Stimulated activated CD8-positive, alpha-beta memory T cell treated with anti-CD3 and anti-CD28 coated beads, Interleukin-15, amount 100 ng/mL, for 4 hours (primary cell): ENCODE data around the gene MAST3.

ENCODE experiments used
- DNase-seq, 2 donors: peaks; one replicate each; pipeline ENCODE4 v3.0.0-alpha.2; 2020; ENCODE audit warnings: low read depth in 2 of 2

Gene MAST3

GRCh38 chr19:18110609-18111232 is 13.1 kb downstream of the MAST3 start:
- no peak for DNase-seq

- DNase-seq = peak in 1 of 2 donors; percentile 62
These were observed 15.5 kb downstream of the MAST3 start for GRCh38 chr19:18112989-18113478.

- DNase-seq = no peak
These were observed 16.2 kb downstream of the MAST3 start for GRCh38 chr19:18113827-18114226.

GRCh38 chr19:18114483-18114882 is 16.9 kb downstream of the MAST3 start:
- no peak for DNase-seq

GRCh38 chr19:18117364-18117691 is 19.8 kb downstream of the MAST3 start:
- DNase-seq = no peak

GRCh38 chr19:18117692-18118378 is 20.3 kb downstream of the MAST3 start:
- DNase-seq = peak; percentile 88 to 95

- DNase-seq = no peak
These were observed 20.9 kb downstream of the MAST3 start for GRCh38 chr19:18118420-18119012.

- peak in 1 of 2 donors; percentile 32 for DNase-seq
These were observed 21.6 kb downstream of the MAST3 start for GRCh38 chr19:18119013-18119716.

GRCh38 chr19:18119717-18120105 is 22.1 kb downstream of the MAST3 start:
- DNase-seq = peak; percentile 51 to 55

- DNase-seq = no peak
These were observed 22.5 kb downstream of the MAST3 start for GRCh38 chr19:18120127-18120526.

GRCh38 chr19:18121166-18121565 is 23.6 kb downstream of the MAST3 start:
- no peak for DNase-seq

GRCh38 chr19:18122424-18122823 is 24.8 kb downstream of the MAST3 start:
- DNase-seq = no peak

GRCh38 chr19:18122860-18123795 is 25.6 kb downstream of the MAST3 start:
- no peak for DNase-seq

GRCh38 chr19:18123819-18124218 is 26.2 kb downstream of the MAST3 start:
- DNase-seq = no peak

- DNase-seq = no peak
These were observed 28.5 kb downstream of the MAST3 start for GRCh38 chr19:18126097-18126496.

- DNase-seq = no peak
These were observed 30.5 kb downstream of the MAST3 start for GRCh38 chr19:18128044-18128443.

- DNase-seq = no peak
These were observed 31.2 kb downstream of the MAST3 start for GRCh38 chr19:18128805-18129204.

- no peak for DNase-seq
These were observed 33.1 kb downstream of the MAST3 start for GRCh38 chr19:18130523-18131242.

GRCh38 chr19:18131841-18132596 is 34.4 kb downstream of the MAST3 start:
- DNase-seq = no peak
